ENCODE measurements around the gene CRYGN. TPM values are rescaled to one million over a fixed set of nuclear protein-coding genes. Genes with fewer than 3 reads are reported as not detected.

The CRYGN gene
- total RNA-seq, 2 donors from 2014 or later, result 0.35 TPM; not detected in 1

DNA sequence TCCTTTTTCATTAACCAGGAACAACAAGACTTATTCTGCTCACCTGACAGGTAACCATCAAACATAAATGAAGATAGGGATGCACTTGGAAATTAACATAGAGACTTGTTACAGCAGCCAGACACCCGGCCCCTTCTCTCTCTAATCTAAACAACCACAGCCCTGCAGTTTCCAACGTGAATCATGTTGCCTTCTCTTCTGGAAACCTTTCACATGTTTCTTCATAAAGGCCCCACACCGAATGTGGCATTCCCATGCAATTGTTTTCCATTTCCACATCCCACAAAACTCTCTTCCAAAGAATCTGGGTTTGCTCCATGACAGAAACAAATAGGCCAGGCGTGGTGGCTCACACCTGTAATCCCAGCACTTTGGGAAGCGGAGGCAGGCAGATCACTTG lies 15.1 kb downstream of the CRYGN start:
- no peak for ATAC-seq (ENCODE audit: insufficient number of reproducible peaks, low FRiP score, low read depth)

GRCh38 chr7:151423936-151424335 lies 16.0 kb downstream of the CRYGN start:
- H3K4me3 ChIP-seq, result no peak overlapping the region
- DNase-seq (ENCODE audit: low spot score) (no peak), ATAC-seq (ENCODE audit: insufficient number of reproducible peaks, low FRiP score, low read depth) (no peak)
- no peak overlapping the region for H3K27ac ChIP-seq
- H3K4me1 ChIP-seq (ENCODE audit: control insufficient read depth in 1 of 2, low read depth in 2 of 2), result peaks cover 20 to 40% of the 10 kb centered on the region in 2 donors
- no peaks in the 10 kb centered on the region for H3K36me3 ChIP-seq
- H3K27me3 ChIP-seq (replicated peaks; ENCODE audit: insufficient read depth), result no peaks in the 10 kb centered on the region
- TF ChIP-seq, protein P1, sequence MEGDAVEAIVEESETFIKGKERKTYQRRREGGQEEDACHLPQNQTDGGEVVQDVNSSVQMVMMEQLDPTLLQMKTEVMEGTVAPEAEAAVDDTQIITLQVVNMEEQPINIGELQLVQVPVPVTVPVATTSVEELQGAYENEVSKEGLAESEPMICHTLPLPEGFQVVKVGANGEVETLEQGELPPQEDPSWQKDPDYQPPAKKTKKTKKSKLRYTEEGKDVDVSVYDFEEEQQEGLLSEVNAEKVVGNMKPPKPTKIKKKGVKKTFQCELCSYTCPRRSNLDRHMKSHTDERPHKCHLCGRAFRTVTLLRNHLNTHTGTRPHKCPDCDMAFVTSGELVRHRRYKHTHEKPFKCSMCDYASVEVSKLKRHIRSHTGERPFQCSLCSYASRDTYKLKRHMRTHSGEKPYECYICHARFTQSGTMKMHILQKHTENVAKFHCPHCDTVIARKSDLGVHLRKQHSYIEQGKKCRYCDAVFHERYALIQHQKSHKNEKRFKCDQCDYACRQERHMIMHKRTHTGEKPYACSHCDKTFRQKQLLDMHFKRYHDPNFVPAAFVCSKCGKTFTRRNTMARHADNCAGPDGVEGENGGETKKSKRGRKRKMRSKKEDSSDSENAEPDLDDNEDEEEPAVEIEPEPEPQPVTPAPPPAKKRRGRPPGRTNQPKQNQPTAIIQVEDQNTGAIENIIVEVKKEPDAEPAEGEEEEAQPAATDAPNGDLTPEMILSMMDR (IDR thresholded peaks at IDR 0.05), result no peak
- H3K9me3 ChIP-seq, result peaks cover 12% of the 10 kb centered on the region

More for the DNA sequence above, 15.1 kb downstream of the CRYGN start:
- Histone ChIP-seq H3K4me3 (no peak overlapping the region), H3K4me1 (ENCODE audit: control insufficient read depth in 1 of 2, low read depth in 2 of 2) (peaks cover 22 to 49% of the 10 kb centered on the region in 2 donors), H3K9me3 (peaks cover 8% of the 10 kb centered on the region), H3K27me3 (replicated peaks; ENCODE audit: insufficient read depth) (no peaks in the 10 kb centered on the region), H3K36me3 (no peaks in the 10 kb centered on the region), H3K27ac (no peak overlapping the region)
- TF ChIP-seq, protein P1 (IDR thresholded peaks at IDR 0.05), result no peak
- DNase-seq (ENCODE audit: low spot score), result no peak

DNA sequence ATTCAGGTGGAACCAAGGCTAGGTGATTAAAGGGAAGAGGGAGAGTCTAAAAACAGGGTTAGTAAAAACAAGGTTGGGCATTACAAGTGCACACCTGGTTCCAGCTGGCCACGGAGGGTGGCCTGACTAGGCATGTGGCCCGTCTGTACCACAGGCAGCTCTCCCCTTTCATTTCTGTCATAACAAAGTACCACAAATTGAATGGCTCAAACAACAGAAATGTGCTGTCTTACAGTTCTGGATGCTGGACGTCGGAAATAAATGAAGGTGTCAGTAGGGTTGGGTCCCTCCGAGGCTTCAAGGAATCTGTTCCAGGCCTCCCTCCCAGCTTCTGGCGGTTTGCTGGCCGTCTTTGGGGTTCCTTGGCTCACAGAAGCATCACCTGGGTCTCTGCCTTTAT lies 16.7 kb downstream of the CRYGN start:
- ATAC-seq (ENCODE audit: insufficient number of reproducible peaks, low FRiP score, low read depth), result no peak
- DNase-seq (ENCODE audit: low spot score), result no peak
- no peaks in the 10 kb centered on the region for H3K36me3 ChIP-seq
- peaks cover 12% of the 10 kb centered on the region for H3K9me3 ChIP-seq
- H3K4me3 ChIP-seq, result no peak overlapping the region
- peaks cover 16 to 33% of the 10 kb centered on the region in 2 donors for H3K4me1 ChIP-seq (ENCODE audit: control insufficient read depth in 1 of 2, low read depth in 2 of 2)
- TF ChIP-seq, protein P1 (IDR thresholded peaks at IDR 0.05), result no peak
- no peak overlapping the region for H3K27ac ChIP-seq
- H3K27me3 ChIP-seq (replicated peaks; ENCODE audit: insufficient read depth), result no peaks in the 10 kb centered on the region

DNA sequence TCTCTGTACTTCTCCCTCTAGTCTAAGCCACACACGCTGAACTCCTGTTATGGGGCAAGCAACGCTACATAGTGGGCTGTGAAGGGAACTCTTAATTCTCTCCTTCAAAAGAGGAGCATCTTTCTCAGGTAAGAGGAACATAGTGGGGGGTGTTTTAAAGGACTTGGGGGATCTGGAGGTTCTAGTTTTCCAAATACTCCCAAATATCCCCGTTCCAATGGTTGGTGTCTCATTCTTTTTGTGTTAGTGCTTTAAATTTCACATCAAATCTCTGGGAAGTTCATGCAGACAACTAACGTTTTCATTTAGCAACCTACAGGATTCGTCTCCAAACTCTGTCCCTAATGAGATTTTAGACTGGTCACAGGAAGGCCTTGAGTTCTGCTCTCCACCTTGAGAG lies 17.7 kb downstream of the CRYGN start:
- peaks cover 8 to 23% of the 10 kb centered on the region in 2 donors for H3K4me1 ChIP-seq (ENCODE audit: control insufficient read depth in 1 of 2, low read depth in 2 of 2)
- no peaks in the 10 kb centered on the region for H3K27me3 ChIP-seq (replicated peaks; ENCODE audit: insufficient read depth)
- H3K9me3 ChIP-seq, result peaks cover 12% of the 10 kb centered on the region
- DNase-seq (ENCODE audit: low spot score) (no peak), ATAC-seq (ENCODE audit: insufficient number of reproducible peaks, low FRiP score, low read depth) (no peak)
- H3K27ac ChIP-seq, result no peak overlapping the region
- TF ChIP-seq, protein P1 (IDR thresholded peaks at IDR 0.05), result no peak
- H3K4me3 ChIP-seq, result no peak overlapping the region
- H3K36me3 ChIP-seq, result no peaks in the 10 kb centered on the region

DNA sequence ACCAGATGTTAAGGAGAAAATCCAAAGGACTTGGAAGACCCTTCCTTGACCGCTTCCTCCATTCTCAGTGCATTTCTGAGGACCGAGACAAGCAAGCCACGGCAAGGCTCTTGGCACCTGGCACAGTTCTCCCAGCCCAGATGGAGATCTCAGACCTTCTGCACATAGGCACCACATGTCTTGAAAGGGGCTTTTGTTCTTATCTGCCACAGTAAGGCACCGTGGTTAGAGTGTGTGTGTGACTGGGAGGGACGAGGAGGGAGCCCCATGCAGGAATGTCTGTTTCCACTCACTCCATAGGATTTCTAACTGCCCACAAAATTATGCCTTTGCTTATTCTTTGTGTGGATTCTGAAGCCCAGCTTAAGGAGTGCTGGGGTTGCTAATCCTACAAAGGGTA lies 19.8 kb downstream of the CRYGN start:
- Histone ChIP-seq H3K27ac (no peak overlapping the region), H3K9me3 (peaks cover 12% of the 10 kb centered on the region), H3K27me3 (replicated peaks; ENCODE audit: insufficient read depth) (no peaks in the 10 kb centered on the region), H3K36me3 (no peaks in the 10 kb centered on the region), H3K4me1 (ENCODE audit: control insufficient read depth in 1 of 2, low read depth in 2 of 2) (peaks cover 0 to 2% of the 10 kb centered on the region in 2 donors), H3K4me3 (no peak overlapping the region)
- ATAC-seq (ENCODE audit: insufficient number of reproducible peaks, low FRiP score, low read depth), result no peak
- TF ChIP-seq, protein P1 (IDR thresholded peaks at IDR 0.05), result no peak
- no peak for DNase-seq (ENCODE audit: low spot score)

Measured in thoracic aorta (tissue), 2 donors.